ENCODE measurements around the gene HM13.

DNA sequence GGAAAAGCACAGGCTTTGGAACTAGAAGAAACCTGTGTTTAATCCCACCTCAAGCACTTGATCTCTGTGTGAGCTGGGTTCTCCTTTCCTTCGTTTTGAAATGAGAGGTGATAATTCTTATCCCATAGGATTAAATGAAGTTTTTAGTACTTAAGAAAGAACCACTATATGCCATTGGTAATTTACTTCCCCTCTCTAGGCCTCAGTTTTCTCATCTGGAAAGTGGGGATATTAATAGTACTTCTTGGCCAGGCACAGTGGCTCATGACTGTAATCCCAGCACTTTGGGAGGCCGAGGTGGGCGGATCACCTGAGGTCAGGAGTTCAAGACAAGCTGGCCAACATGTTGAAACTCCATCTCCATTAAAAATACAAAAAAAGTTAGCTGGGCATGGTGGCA is 25.1 kb upstream of the HM13 start:
- TF ChIP-seq, protein P1, sequence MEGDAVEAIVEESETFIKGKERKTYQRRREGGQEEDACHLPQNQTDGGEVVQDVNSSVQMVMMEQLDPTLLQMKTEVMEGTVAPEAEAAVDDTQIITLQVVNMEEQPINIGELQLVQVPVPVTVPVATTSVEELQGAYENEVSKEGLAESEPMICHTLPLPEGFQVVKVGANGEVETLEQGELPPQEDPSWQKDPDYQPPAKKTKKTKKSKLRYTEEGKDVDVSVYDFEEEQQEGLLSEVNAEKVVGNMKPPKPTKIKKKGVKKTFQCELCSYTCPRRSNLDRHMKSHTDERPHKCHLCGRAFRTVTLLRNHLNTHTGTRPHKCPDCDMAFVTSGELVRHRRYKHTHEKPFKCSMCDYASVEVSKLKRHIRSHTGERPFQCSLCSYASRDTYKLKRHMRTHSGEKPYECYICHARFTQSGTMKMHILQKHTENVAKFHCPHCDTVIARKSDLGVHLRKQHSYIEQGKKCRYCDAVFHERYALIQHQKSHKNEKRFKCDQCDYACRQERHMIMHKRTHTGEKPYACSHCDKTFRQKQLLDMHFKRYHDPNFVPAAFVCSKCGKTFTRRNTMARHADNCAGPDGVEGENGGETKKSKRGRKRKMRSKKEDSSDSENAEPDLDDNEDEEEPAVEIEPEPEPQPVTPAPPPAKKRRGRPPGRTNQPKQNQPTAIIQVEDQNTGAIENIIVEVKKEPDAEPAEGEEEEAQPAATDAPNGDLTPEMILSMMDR (IDR thresholded peaks at IDR 0.05): no peak
- no peak for TF ChIP-seq POLR2A (IDR thresholded peaks at IDR 0.05)
